SK-N-SH treated with all-trans-retinoic acid at 6 μM for 48 hours (cell line): ENCODE data around the gene TTC38.
A peak's percentile ranks its signal among the peaks of the same experiment; 100 is the strongest.

Experiments used
- ATAC-seq: fragments of 200-7000 bp; cut with Tn5 transposase; 3 replicates; pipeline ENCODE4 v1.9.1; 2020; ENCODE audit warnings: mild to moderate bottlenecking, moderate library complexity
- ARNTL ChIP-seq: fragments of 450-650 bp; formaldehyde crosslinking; IDR thresholded peaks from 2 replicates; pipeline ENCODE4 v1.5.0; 2020; ENCODE audit warnings: low read depth, mild to moderate bottlenecking, moderate library complexity, borderline replicate concordance
- BACH2 ChIP-seq: fragments of 250-450 bp; sonication (Bioruptor Pico); IDR thresholded peaks from 2 replicates; pipeline ENCODE4 v1.9.0; 2021; ENCODE audit warnings: mild to moderate bottlenecking, borderline replicate concordance
- CREB5 ChIP-seq: fragments of 250-450 bp; sonication (Bioruptor Pico); IDR thresholded peaks from 2 replicates; pipeline ENCODE4 v1.5.1; 2020; ENCODE audit warnings: low read depth, mild to moderate bottlenecking, moderate library complexity
- CSDC2 ChIP-seq: fragments of 250-450 bp; sonication (Bioruptor Pico); IDR thresholded peaks from 2 replicates; pipeline ENCODE4 v1.5.0; 2020; ENCODE audit warnings: mild to moderate bottlenecking, moderate library complexity
- CSRNP3 ChIP-seq: fragments of 250-450 bp; sonication (Bioruptor Pico); IDR thresholded peaks from 2 replicates; pipeline ENCODE4 v1.5.1; 2021; ENCODE audit warnings: mild to moderate bottlenecking, moderate library complexity
- ESRRG ChIP-seq: fragments of 250-450 bp; sonication (Bioruptor Pico); IDR thresholded peaks from 2 replicates; pipeline ENCODE4 v1.6.1; 2021; ENCODE audit warnings: mild to moderate bottlenecking
- GLIS3 ChIP-seq: fragments of 250-450 bp; sonication (Bioruptor Pico); IDR thresholded peaks from 2 replicates; pipeline ENCODE4 v1.5.0; 2020; ENCODE audit warnings: mild to moderate bottlenecking, moderate library complexity
- ISL1 ChIP-seq: fragments of 250-450 bp; sonication (Bioruptor Pico); IDR thresholded peaks from 2 replicates; pipeline ENCODE4 v2.1.2; 2022; ENCODE audit warnings: mild to moderate bottlenecking, moderate library complexity
- PATZ1 ChIP-seq: fragments of 250-450 bp; sonication (Bioruptor Pico); IDR thresholded peaks from 2 replicates; pipeline ENCODE4 v1.8.0; 2020; ENCODE audit warnings: mild to moderate bottlenecking, moderate library complexity, borderline replicate concordance
- POU6F1 ChIP-seq: fragments of 250-450 bp; sonication (Bioruptor Pico); IDR thresholded peaks from 2 replicates; pipeline ENCODE4 v1.8.0; 2021; ENCODE audit warnings: low read depth, mild to moderate bottlenecking, moderate library complexity, borderline replicate concordance
- PPARA ChIP-seq: fragments of 250-450 bp; sonication (Bioruptor Pico); IDR thresholded peaks from 2 replicates; pipeline ENCODE4 v1.5.0; 2020; ENCODE audit warnings: mild to moderate bottlenecking, borderline replicate concordance
- RARB ChIP-seq: fragments of 250-450 bp; sonication (Bioruptor Pico); IDR thresholded peaks from 2 replicates; pipeline ENCODE4 v1.8.0; 2021; ENCODE audit warnings: mild to moderate bottlenecking, moderate library complexity
- TCF4 ChIP-seq: fragments of 250-450 bp; sonication (Bioruptor Pico); IDR thresholded peaks from 2 replicates; pipeline ENCODE4 v1.8.0; 2021; ENCODE audit warnings: mild to moderate bottlenecking, moderate library complexity, borderline replicate concordance
- TOX ChIP-seq: fragments of 250-450 bp; sonication (Bioruptor Pico); IDR thresholded peaks from 2 replicates; pipeline ENCODE4 v1.8.0; 2021; ENCODE audit warnings: mild to moderate bottlenecking, moderate library complexity, borderline replicate concordance
- TSHZ2 ChIP-seq: fragments of 250-450 bp; sonication (Bioruptor Pico); IDR thresholded peaks from 2 replicates; pipeline ENCODE4 v1.5.0; 2020; ENCODE audit warnings: mild to moderate bottlenecking, moderate library complexity
- ZFP3 ChIP-seq: fragments of 250-450 bp; sonication (Bioruptor Pico); IDR thresholded peaks from 2 replicates; pipeline ENCODE4 v1.5.0; 2020; ENCODE audit warnings: mild to moderate bottlenecking, moderate library complexity
- ZNF565 ChIP-seq: fragments of 450-650 bp; formaldehyde crosslinking; conservative IDR thresholded peaks from 2 replicates; pipeline ENCODE4 v1.5.0; 2020; ENCODE audit warnings: low read depth, mild to moderate bottlenecking, moderate library complexity
- ZNF70 ChIP-seq: fragments of 450-650 bp; formaldehyde crosslinking; IDR thresholded peaks from 2 replicates; pipeline ENCODE4 v1.5.0; 2020; ENCODE audit warnings: mild to moderate bottlenecking, moderate library complexity
- ZNF8 ChIP-seq: fragments of 450-650 bp; formaldehyde crosslinking; IDR thresholded peaks from 2 replicates; pipeline ENCODE4 v1.5.0; 2020; ENCODE audit warnings: mild to moderate bottlenecking, moderate library complexity

Gene TTC38

GRCh38 chr22:46267431-46268279 lies at the start of gene TTC38:
Gene TTC38, plus strand, starts transcription at chr22:46268008. Its CDS starts 32 bp downstream, at chr22:46268040.
- ATAC-seq: peak; percentile 98
- no peak for TF ChIP-seq BACH2 (CRISPR knock-in tag)
- TF ChIP-seq ZNF70 (CRISPR knock-in tag): no peak
- TF ChIP-seq CSDC2 (CRISPR knock-in tag): no peak
- TF ChIP-seq TCF4 (CRISPR knock-in tag): no peak
- no peak for TF ChIP-seq ZNF565 (CRISPR knock-in tag)
- no peak for TF ChIP-seq ISL1 (CRISPR knock-in tag)
- no peak for TF ChIP-seq ZFP3 (CRISPR knock-in tag)
- TF ChIP-seq ARNTL (CRISPR knock-in tag): no peak
- no peak for TF ChIP-seq POU6F1 (CRISPR knock-in tag)
- TF ChIP-seq TOX: no peak
- TF ChIP-seq PPARA (CRISPR knock-in tag): no peak
- TF ChIP-seq CREB5 (CRISPR knock-in tag): no peak
- TF ChIP-seq TSHZ2 (CRISPR knock-in tag): no peak
- TF ChIP-seq PATZ1 (CRISPR knock-in tag): no peak
- no peak for TF ChIP-seq CSRNP3 (CRISPR knock-in tag)
- TF ChIP-seq ESRRG (CRISPR knock-in tag): no peak
- TF ChIP-seq, all 23 proteins: peak for 0

- ATAC-seq: no peak
- TF ChIP-seq ZNF70 (CRISPR knock-in tag) (no peak), TOX (no peak), ZFP3 (CRISPR knock-in tag) (no peak), BACH2 (CRISPR knock-in tag) (no peak), ZNF8 (no peak), ARNTL (CRISPR knock-in tag) (no peak), RARB (no peak)
These were observed 48.2 kb upstream of the TTC38 start for GRCh38 chr22:46219636-46220035.

GRCh38 chr22:46220921-46221320 lies 46.9 kb upstream of the TTC38 start:
- TF ChIP-seq GLIS3 (no peak), PPARA (CRISPR knock-in tag) (no peak), ESRRG (CRISPR knock-in tag) (no peak), CSDC2 (CRISPR knock-in tag) (no peak), ZNF565 (CRISPR knock-in tag) (no peak), ARNTL (CRISPR knock-in tag) (no peak), ZFP3 (CRISPR knock-in tag) (no peak), BACH2 (CRISPR knock-in tag) (no peak), RARB (no peak), TSHZ2 (CRISPR knock-in tag) (no peak), CSRNP3 (CRISPR knock-in tag) (no peak), TCF4 (CRISPR knock-in tag) (no peak), ZNF70 (CRISPR knock-in tag) (no peak)
- no peak for ATAC-seq
